H9 (cell line): ENCODE data around the gene LRSAM1. TPM values are rescaled to one million over a fixed set of nuclear protein-coding genes. Genes with fewer than 3 reads are reported as not detected.

Source experiments
- DNase-seq: peaks from one replicate; pipeline ENCODE4 v3.0.0-alpha.2; 2017
- H2AFZ ChIP-seq: one replicate; pipeline ENCODE4 v1.6.1; 2013; ENCODE audit warnings: mild to moderate bottlenecking, low read length, control low read depth, moderate library complexity
- H2AK5ac ChIP-seq: 2 replicates; pipeline ENCODE4 v1.6.1; 2013; ENCODE audit warnings: low read length, control low read depth, mixed read lengths; ENCODE audit not compliant: insufficient read length
- H2BK120ac ChIP-seq: one replicate; pipeline ENCODE4 v1.6.1; 2013; ENCODE audit warnings: low read depth, mild to moderate bottlenecking, low read length, control low read depth, inconsistent platforms; ENCODE audit not compliant: poor library complexity, severe bottlenecking
- H2BK12ac ChIP-seq: 2 replicates; pipeline ENCODE4 v1.6.1; 2013; ENCODE audit warnings: low read length, control low read depth, mixed read lengths, low read depth; ENCODE audit not compliant: insufficient read length
- H2BK15ac ChIP-seq: 2 replicates; pipeline ENCODE4 v1.6.1; 2013; ENCODE audit warnings: low read depth, low read length, control low read depth
- H2BK20ac ChIP-seq: one replicate; pipeline ENCODE4 v1.6.1; 2013; ENCODE audit warnings: low read depth, mild to moderate bottlenecking, low read length, control low read depth, inconsistent platforms; ENCODE audit not compliant: poor library complexity, severe bottlenecking
- H2BK5ac ChIP-seq: 2 replicates; pipeline ENCODE4 v1.6.1; 2013; ENCODE audit warnings: low read length, control low read depth, mixed read lengths; ENCODE audit not compliant: insufficient read length
- H3K14ac ChIP-seq: 2 replicates; pipeline ENCODE4 v1.6.1; 2013; ENCODE audit warnings: low read length, control low read depth; ENCODE audit not compliant: insufficient read depth
- H3K18ac ChIP-seq: 2 replicates; pipeline ENCODE4 v1.6.1; 2013; ENCODE audit warnings: low read depth, mild to moderate bottlenecking, mixed read lengths, low read length, control low read depth; ENCODE audit not compliant: insufficient read length
- H3K23ac ChIP-seq: 2 replicates; pipeline ENCODE4 v1.6.1; 2013; ENCODE audit warnings: low read length, control low read depth, mixed read lengths, low read depth; ENCODE audit not compliant: insufficient read length
- H3K23me2 ChIP-seq: 2 replicates; pipeline ENCODE4 v1.6.1; 2013; ENCODE audit warnings: low read depth, mild to moderate bottlenecking, mixed read lengths, low read length, control low read depth; ENCODE audit not compliant: insufficient read length, poor library complexity, severe bottlenecking
- H3K27ac ChIP-seq: 2 replicates; pipeline ENCODE4 v1.5.1; 2013; ENCODE audit warnings: low read length, control low read depth, mixed read lengths, low read depth; ENCODE audit not compliant: insufficient read length
- H3K27me3 ChIP-seq: 2 replicates; pipeline ENCODE4 v1.6.1; 2013; ENCODE audit warnings: low read length, control low read depth, inconsistent platforms; ENCODE audit not compliant: insufficient read depth
- H3K4ac ChIP-seq: 2 replicates; pipeline ENCODE4 v1.6.1; 2013; ENCODE audit warnings: low read depth, mild to moderate bottlenecking, control low read depth, inconsistent platforms, low read length, moderate library complexity
- H3K4me1 ChIP-seq: 2 replicates; pipeline ENCODE4 v1.6.1; 2013; ENCODE audit warnings: low read length, control low read depth, inconsistent platforms; ENCODE audit not compliant: insufficient read depth
- H3K4me2 ChIP-seq: 2 replicates; pipeline ENCODE4 v1.6.1; 2013; ENCODE audit warnings: low read length, control low read depth, mixed read lengths; ENCODE audit not compliant: insufficient read length, insufficient read depth
- H3K56ac ChIP-seq: 2 replicates; pipeline ENCODE4 v1.6.1; 2013; ENCODE audit warnings: low read depth, mild to moderate bottlenecking, mixed read lengths, low read length, control low read depth; ENCODE audit not compliant: insufficient read length
- H3K79me1 ChIP-seq: 2 replicates; pipeline ENCODE4 v1.6.1; 2013; ENCODE audit warnings: low read depth, mild to moderate bottlenecking, moderate library complexity, low read length, control low read depth, inconsistent platforms; ENCODE audit not compliant: insufficient read depth, poor library complexity, severe bottlenecking
- H3K79me2 ChIP-seq: 2 replicates; pipeline ENCODE4 v1.6.1; 2013; ENCODE audit warnings: low read length, control low read depth, inconsistent platforms; ENCODE audit not compliant: insufficient read depth
- H3K9ac ChIP-seq: 2 replicates; pipeline ENCODE4 v1.6.1; 2013; ENCODE audit warnings: low read length, control low read depth, mixed read lengths; ENCODE audit not compliant: insufficient read length; ENCODE audit errors: extremely low read depth
- H3K9me3 ChIP-seq: one replicate; pipeline ENCODE4 v1.6.1; 2013; ENCODE audit warnings: low read depth, low read length, inconsistent platforms; ENCODE audit not compliant: control insufficient read depth
- H3T11ph ChIP-seq: one replicate; pipeline ENCODE4 v1.6.1; 2013; ENCODE audit warnings: mild to moderate bottlenecking, low read length, control low read depth, inconsistent platforms
- H4K20me1 ChIP-seq: one replicate; pipeline ENCODE4 v1.6.1; 2013; ENCODE audit not compliant: control insufficient read depth, insufficient read length, insufficient read depth
- H4K5ac ChIP-seq: 2 replicates; pipeline ENCODE4 v1.6.1; 2013; ENCODE audit warnings: low read depth, mild to moderate bottlenecking, mixed read lengths, low read length, control low read depth; ENCODE audit not compliant: insufficient read length
- H4K8ac ChIP-seq: replicated peaks from 2 replicates; pipeline ENCODE4 v1.6.1; 2013; ENCODE audit warnings: low read length, control low read depth, mixed read lengths, low read depth; ENCODE audit not compliant: insufficient read length
- H4K91ac ChIP-seq: 2 replicates; pipeline ENCODE4 v1.6.1; 2013; ENCODE audit warnings: low read depth, mild to moderate bottlenecking, moderate library complexity, mixed read lengths, low read length, control low read depth; ENCODE audit not compliant: insufficient read length
- H3K27ac Mint-ChIP-seq, 3 experiments: 2 replicates in 2 of 3; 3 replicates in 1 of 3; pipeline ENCODE4 v1.8.0; 2020 to 2021; ENCODE audit warnings: mixed read lengths in 3 of 3, mild to moderate bottlenecking in 1 of 3, moderate library complexity in 1 of 3
- H3K27me3 Mint-ChIP-seq: 2 replicates; pipeline ENCODE4 v1.8.0; 2021; ENCODE audit warnings: low read depth, mild to moderate bottlenecking, moderate library complexity, mixed read lengths
- H3K36me3 Mint-ChIP-seq, 3 experiments: 2 replicates in 2 of 3; 3 replicates in 1 of 3; pipeline ENCODE4 v1.8.0; 2020 to 2021; ENCODE audit warnings: low read depth in 3 of 3, mixed read lengths in 3 of 3; ENCODE audit not compliant: insufficient read depth in 1 of 3
- H3K4me1 Mint-ChIP-seq, 2 experiments: 2 replicates each; pipeline ENCODE4 v1.8.0; 2020; ENCODE audit warnings: mixed read lengths in 2 of 2
- H3K4me3 Mint-ChIP-seq, 2 experiments: 2 replicates in 1 of 2; 3 replicates in 1 of 2; pipeline ENCODE4 v1.8.0; 2020 to 2021; ENCODE audit warnings: mild to moderate bottlenecking in 2 of 2, mixed read lengths in 2 of 2, moderate library complexity in 1 of 2
- H3K9me3 Mint-ChIP-seq, 2 experiments: 2 replicates in 1 of 2; 3 replicates in 1 of 2; pipeline ENCODE4 v1.8.0; 2020; ENCODE audit warnings: mild to moderate bottlenecking in 2 of 2, mixed read lengths in 2 of 2, moderate library complexity in 1 of 2
- WGBS: extraction: QIAGEN DNeasy Blood & Tissue Kit; methylation state at CpG from one replicate; pipeline ENCODE4 v1.1.7; 2013; ENCODE audit warnings: missing lambda C conversion rate, low lambda C conversion rate, mixed read lengths; ENCODE audit not compliant: insufficient read length; ENCODE audit errors: extremely low coverage; 5-methylcytosine and 5-hydroxymethylcytosine counted together
- total RNA-seq: library from RNA; stranded (reverse); gene quantifications from 2 replicates; pipeline ENCODE4 v1.2.1, GENCODE V29; 2021
- TF ChIP-seq, protein P1 (sequence below): fragments of 200-600 bp; sonication (generic); conservative IDR thresholded peaks from 3 replicates; pipeline ENCODE4 v1.8.0; 2021; ENCODE audit warnings: antibody characterized with exemption, mild to moderate bottlenecking

The LRSAM1 gene
- total RNA-seq, 1 experiment from 2014 or later = 16.2 TPM

DNA sequence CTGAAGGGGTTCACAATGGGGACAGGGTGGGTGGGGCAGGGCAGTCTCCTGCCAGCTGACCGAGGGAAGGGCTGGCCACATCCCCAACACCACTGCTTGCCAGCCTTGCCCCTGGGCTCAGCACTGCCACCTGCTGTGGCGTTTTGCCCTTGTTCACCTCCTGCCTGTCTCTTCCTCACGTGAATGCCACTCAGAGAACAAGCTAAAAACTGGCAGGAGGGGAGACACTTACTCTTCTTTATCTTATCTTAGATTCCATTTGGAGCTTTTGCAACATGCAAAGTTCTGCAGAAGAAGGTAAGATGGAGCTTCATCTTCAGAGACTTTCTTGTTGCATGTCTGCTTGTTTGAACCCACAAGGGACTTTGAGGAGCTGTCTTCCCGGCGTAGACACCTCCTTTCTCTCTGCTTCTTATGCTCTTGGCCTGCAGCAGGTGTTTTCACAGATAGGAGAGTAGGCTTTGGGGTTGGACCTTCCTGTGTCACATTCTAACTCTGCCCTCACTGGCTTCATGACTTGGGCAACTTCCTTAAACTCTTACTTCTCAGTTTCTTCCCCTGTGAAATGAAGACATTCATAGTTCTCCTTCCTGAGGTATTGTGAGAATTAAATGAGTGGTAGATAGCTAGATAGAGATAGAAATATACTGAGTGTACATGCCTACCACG is 4.1 kb downstream of the LRSAM1 start:
- no peak overlapping the region for H3K14ac ChIP-seq
- H3K9me3 ChIP-seq = no peaks in the 10 kb centered on the region
- no peak overlapping the region for H3T11ph ChIP-seq
- H3K79me1 ChIP-seq = peaks cover 2% of the 10 kb centered on the region
- no peak overlapping the region for H2BK15ac ChIP-seq
- no peak overlapping the region for H3K9ac ChIP-seq
- peaks cover 2% of the 10 kb centered on the region for H3K27me3 Mint-ChIP-seq
- H4K20me1 ChIP-seq = no peaks in the 10 kb centered on the region
- no peak overlapping the region; a peak in 1 of 7 replicates for H3K27ac Mint-ChIP-seq
- H2AK5ac ChIP-seq = no peak overlapping the region
- peaks cover 7% of the 10 kb centered on the region for H3K23me2 ChIP-seq
- WGBS = no CpG with 5 or more reads among the region's 6 CpGs
- no peak overlapping the region for H3K4me3 Mint-ChIP-seq
- peak; percentile 38 for DNase-seq
- H2BK20ac ChIP-seq = no peak overlapping the region
- no peak overlapping the region for H3K27ac ChIP-seq
- peaks cover 7% of the 10 kb centered on the region; the same call in 1 of the 2 replicates for H3K79me2 ChIP-seq
- H2AFZ ChIP-seq = no peak overlapping the region
- 0 out of 5 replicates have a peak, but pooled peaks cover 0 to 1% of the 10 kb centered on the region in 2 experiments for H3K9me3 Mint-ChIP-seq
- H3K23ac ChIP-seq = no peak overlapping the region
- no peak overlapping the region for H2BK120ac ChIP-seq
- H4K5ac ChIP-seq = no peak overlapping the region
- H3K36me3 Mint-ChIP-seq = peaks cover 21 to 39% (median 32%) of the 10 kb centered on the region in 3 experiments; a peak in 6 of 7 replicates
- no peak overlapping the region for H3K4me2 ChIP-seq
- H2BK12ac ChIP-seq = no peak overlapping the region
- no peak overlapping the region for H4K8ac ChIP-seq
- no peak overlapping the region for H2BK5ac ChIP-seq
- H4K91ac ChIP-seq = no peak overlapping the region
- peaks cover 4% of the 10 kb centered on the region for H3K4me1 ChIP-seq
- no peak overlapping the region for H3K4ac ChIP-seq
- H3K18ac ChIP-seq = no peak overlapping the region
- H3K4me1 Mint-ChIP-seq = peaks cover 8 to 10% of the 10 kb centered on the region in 2 experiments
- TF ChIP-seq, protein P1, sequence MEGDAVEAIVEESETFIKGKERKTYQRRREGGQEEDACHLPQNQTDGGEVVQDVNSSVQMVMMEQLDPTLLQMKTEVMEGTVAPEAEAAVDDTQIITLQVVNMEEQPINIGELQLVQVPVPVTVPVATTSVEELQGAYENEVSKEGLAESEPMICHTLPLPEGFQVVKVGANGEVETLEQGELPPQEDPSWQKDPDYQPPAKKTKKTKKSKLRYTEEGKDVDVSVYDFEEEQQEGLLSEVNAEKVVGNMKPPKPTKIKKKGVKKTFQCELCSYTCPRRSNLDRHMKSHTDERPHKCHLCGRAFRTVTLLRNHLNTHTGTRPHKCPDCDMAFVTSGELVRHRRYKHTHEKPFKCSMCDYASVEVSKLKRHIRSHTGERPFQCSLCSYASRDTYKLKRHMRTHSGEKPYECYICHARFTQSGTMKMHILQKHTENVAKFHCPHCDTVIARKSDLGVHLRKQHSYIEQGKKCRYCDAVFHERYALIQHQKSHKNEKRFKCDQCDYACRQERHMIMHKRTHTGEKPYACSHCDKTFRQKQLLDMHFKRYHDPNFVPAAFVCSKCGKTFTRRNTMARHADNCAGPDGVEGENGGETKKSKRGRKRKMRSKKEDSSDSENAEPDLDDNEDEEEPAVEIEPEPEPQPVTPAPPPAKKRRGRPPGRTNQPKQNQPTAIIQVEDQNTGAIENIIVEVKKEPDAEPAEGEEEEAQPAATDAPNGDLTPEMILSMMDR = peak; percentile 42; the same call in 2 of the 3 replicates
- H3K56ac ChIP-seq = no peak overlapping the region
- H3K27me3 ChIP-seq = no peaks in the 10 kb centered on the region
